ENCODE data around the gene TTLL6. TPM values are rescaled to one million over a fixed set of nuclear protein-coding genes. Genes with fewer than 3 reads are reported as not detected.

The TTLL6 gene
- total RNA-seq = under 0.01 TPM in 1 of 2 replicates, not detected in the other

DNA sequence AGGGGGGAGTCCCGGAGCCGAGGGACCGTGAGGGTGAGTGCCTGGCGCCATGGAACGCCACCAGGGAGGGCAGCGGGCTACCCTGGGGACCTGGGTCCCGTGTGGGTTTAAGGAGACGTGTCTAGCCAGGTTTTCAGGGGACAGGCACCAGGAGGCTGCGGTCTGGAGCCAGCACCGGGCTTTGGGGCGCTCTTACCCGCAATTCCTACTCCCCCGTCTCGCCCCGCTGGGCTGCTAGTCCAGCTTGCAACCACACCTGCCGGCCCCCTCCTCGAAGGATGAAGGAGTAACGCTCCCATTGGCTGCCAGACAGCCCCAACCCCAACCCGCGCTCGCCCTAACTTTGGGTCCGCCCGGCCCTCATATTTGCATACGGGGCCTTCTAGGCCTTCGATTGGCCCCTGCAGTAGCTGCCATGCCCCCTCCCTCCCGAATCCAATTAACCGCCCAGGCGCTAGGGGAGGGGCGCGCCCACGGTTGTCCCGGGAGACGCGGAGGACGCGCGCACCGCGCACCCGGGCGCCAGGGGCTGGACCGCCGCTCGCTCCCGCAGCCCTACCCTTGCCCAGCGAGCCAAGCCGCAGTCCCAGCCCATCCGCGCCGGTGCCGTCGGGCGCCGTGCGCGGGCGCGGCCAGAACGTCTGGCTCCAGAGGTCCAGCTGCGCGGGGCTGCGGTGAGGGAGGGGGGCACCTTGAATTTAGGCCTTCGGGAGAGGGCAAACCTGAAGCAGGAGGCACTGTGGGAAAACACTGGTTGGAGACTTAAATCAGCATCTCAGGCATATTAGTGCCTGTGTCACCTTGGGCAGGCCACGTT lies at the start of gene TTLL6:
Gene TTLL6, minus strand, starts transcription at position 456 of the 817 bp plus-strand sequence. Its CDS starts 157 bp downstream, at position 299.

DNA sequence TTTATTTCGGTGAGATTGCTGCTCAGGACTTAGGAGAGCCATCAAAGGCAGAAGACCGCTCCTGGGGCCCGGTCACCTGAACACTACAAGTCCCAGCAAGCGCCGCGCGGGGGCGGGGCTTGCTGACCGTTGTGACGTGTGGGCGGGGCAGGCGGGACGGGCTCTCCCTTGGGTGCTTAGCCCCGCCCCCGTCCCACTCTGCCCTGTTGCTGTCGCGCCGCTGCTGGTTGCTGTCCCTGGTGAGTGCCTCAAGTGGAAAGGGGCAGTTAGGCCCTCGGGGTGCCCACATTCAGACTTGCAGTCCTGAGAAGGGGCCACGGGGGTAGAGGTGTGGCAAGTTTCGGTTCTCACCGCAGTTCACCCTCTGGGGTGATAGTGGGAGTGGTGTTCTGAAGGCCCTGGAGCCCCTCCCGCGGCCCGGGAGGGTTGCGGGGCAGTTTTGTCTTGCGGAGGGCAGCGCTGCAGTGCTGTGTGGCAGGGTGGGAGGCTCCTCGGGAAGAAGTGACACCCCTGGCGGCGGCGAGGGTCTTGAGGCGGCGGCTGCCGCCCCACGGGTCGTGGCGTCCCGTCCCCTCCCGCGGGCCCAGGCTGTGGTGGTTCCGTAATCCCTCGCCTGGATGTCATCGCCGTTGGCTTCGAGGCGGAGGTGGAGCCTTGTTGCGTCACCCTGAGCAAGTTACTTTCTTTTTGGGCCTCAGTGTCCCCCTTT lies 14.0 kb upstream of the TTLL6 start, which contains the start of gene CALCOCO2:
Gene CALCOCO2, plus strand, starts transcription at position 196 of the 709 bp plus-strand sequence. CDS start 10,673 bp downstream, outside the sequence.

DNA sequence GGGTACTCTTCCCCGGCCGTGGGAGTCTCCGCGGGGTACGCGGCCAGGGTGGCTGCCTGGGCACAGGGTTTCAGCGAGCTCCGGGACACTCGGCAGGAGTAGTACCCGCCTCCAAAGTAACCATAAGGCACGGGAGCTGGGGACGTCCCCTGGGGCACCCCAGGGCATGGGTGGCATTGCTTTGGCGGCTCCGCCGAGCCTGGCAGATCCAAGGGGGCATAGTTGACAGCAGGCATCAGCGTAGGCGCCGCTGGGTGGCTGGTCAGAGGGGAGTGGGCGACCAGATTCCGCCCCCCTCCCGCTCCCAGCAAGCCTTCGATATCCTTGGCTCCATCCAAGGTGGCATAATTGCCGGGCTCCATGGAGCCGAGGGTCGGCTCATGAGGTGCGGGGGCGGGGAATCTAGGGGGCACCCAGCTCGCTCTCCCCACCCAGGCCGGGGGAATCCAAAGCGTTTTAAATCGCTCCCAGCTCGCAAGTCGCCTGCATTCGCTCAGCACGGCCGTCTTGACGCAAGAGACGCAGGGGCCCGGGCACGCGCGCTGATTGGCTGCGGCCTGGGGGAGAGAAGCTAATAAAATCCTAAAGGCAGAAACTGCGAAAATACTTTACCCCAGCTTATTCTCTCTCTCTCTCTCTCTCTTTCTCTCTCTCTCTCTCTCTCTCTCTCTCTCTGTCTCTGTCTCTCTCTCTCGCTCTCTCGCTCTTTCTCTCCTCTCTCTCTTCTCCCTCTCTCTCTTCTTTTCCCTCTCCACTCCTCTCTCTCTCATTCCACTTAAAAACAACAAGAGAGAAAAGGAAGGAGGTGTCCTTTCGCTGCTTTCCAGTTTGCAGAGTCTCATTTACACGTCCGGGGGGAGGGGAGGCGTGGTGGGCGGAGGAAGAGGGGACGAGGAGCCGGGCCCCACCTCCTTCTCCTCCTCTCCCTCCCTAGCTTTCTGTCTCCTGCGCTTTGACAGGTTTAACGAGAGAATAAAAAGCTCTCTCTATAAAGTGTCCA lies 88.5 kb downstream of the TTLL6 start, which contains the start of gene HOXB13:
Gene HOXB13, minus strand, starts transcription at position 519 of the 1,000 bp plus-strand sequence. Its CDS starts 157 bp downstream, at position 362.

GRCh38 chr17:48722915-48723422 lies 94.1 kb downstream of the TTLL6 start, which contains the start of gene PRAC2:
Gene PRAC2 (plus strand): TSS chr17:48723185. CDS start chr17:48724411, 1,226 bp downstream.

GRCh38 chr17:48722201-48722907 lies 94.7 kb downstream of the TTLL6 start, which contains the start of gene PRAC1:
Gene PRAC1 (minus strand): TSS chr17:48722518. CDS start chr17:48722392, 126 bp downstream.

Other genes starting within 250 kb of the TTLL6 start
- 0.21 and 0.48 TPM in 2 replicates for gene HOXB4, start 238.9 kb downstream of the TTLL6 start, total RNA-seq
- gene HOXB3, start 227.0 kb downstream of the TTLL6 start, total RNA-seq = 0.43 and 2.7 TPM in 2 replicates
- gene HOXB5, start 223.4 kb downstream of the TTLL6 start, total RNA-seq = not detected in 2 replicates
- gene HOXB6, start 212.2 kb downstream of the TTLL6 start, total RNA-seq = 0.21 and 3.4 TPM in 2 replicates
- 0.21 and 1.4 TPM in 2 replicates for gene HOXB7, start 206.2 kb downstream of the TTLL6 start, total RNA-seq
- gene HOXB8, start 201.9 kb downstream of the TTLL6 start, total RNA-seq = 1.2 TPM in 1 of 2 replicates, not detected in the other
- gene HOXB9, start 190.9 kb downstream of the TTLL6 start, total RNA-seq = 2.9 TPM in 1 of 2 replicates, not detected in the other
- gene PRAC1, start 94.7 kb downstream of the TTLL6 start, total RNA-seq = not detected in 2 replicates
- gene PRAC2, start 94.0 kb downstream of the TTLL6 start, total RNA-seq = not detected in 2 replicates
- 0.24 TPM in 1 of 2 replicates, not detected in the other for gene HOXB13, start 88.5 kb downstream of the TTLL6 start, total RNA-seq
- gene CALCOCO2, start 13.8 kb upstream of the TTLL6 start, total RNA-seq = 27.1 and 29.4 TPM in 2 replicates
- 25.4 and 49.6 TPM in 2 replicates for gene ATP5MC1, start 75.6 kb upstream of the TTLL6 start, total RNA-seq
- gene UBE2Z, start 91.2 kb upstream of the TTLL6 start, total RNA-seq = 37.9 and 68.2 TPM in 2 replicates
- gene SNF8, start 127.6 kb upstream of the TTLL6 start, total RNA-seq = 51.1 and 55.8 TPM in 2 replicates
- not detected in 2 replicates for gene GIP, start 151.4 kb upstream of the TTLL6 start, total RNA-seq
- gene IGF2BP1, start 180.2 kb upstream of the TTLL6 start, total RNA-seq = under 0.01 and 0.24 TPM in 2 replicates